ENCODE data around the gene HS3ST3A1.

DNA sequence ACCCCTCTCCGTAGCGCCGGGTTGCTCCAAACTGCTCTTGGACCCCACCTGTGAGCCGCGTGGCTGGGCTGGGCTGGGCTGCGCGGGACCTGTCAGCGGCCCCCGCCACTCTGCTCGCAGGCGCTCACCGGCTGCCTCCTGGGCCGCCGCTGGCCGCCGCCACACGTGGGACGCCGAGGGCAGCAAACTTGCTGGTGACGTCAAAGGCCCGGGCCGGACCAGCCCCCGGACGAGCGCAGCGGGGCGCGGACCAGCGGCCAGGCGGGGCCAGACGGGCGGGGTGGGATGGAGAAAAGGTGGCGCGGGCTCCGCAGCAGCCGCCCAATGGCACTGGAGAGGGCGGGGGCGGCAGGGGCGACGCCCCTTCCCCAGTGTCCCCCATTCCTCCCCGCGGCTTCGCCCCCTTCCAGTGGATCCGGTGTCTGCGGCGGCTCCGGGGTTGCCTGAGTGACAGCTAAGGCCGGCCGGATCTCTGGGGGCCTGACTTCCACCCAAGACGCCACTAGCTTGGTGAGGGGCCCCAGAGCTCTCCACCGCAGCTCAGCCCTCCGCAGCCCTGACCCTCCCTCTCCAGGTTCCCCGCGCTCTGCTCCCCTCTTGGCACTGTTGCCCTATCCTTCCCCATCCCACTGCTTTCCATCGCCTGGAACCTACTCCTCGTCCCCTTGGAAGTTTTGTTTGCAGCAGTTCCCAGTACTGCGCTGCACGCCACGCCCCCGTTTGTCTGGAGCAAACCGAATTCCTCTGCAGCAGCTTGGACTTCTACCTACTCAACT is at the start of gene HS3ST3A1:
- TF ChIP-seq, protein P1, sequence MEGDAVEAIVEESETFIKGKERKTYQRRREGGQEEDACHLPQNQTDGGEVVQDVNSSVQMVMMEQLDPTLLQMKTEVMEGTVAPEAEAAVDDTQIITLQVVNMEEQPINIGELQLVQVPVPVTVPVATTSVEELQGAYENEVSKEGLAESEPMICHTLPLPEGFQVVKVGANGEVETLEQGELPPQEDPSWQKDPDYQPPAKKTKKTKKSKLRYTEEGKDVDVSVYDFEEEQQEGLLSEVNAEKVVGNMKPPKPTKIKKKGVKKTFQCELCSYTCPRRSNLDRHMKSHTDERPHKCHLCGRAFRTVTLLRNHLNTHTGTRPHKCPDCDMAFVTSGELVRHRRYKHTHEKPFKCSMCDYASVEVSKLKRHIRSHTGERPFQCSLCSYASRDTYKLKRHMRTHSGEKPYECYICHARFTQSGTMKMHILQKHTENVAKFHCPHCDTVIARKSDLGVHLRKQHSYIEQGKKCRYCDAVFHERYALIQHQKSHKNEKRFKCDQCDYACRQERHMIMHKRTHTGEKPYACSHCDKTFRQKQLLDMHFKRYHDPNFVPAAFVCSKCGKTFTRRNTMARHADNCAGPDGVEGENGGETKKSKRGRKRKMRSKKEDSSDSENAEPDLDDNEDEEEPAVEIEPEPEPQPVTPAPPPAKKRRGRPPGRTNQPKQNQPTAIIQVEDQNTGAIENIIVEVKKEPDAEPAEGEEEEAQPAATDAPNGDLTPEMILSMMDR (IDR thresholded peaks at IDR 0.05) = no peak
- TF ChIP-seq POLR2A (IDR thresholded peaks at IDR 0.05) = peak in 1 of 2 donors; percentile 73
- peak in 1 of 2 donors; percentile 67 for TF ChIP-seq POLR2AphosphoS5 (IDR thresholded peaks at IDR 0.05; ENCODE audit: insufficient read depth in 1 of 2, low read depth in 1 of 2)

Data from vagina (tissue), 2 donors.